ENCODE measurements around the gene DCXR. TPM values are rescaled to one million over a fixed set of nuclear protein-coding genes. Genes with fewer than 3 reads are reported as not detected.

The DCXR gene
- total RNA-seq, result 61.0 and 67.6 TPM in 2 replicates

DNA sequence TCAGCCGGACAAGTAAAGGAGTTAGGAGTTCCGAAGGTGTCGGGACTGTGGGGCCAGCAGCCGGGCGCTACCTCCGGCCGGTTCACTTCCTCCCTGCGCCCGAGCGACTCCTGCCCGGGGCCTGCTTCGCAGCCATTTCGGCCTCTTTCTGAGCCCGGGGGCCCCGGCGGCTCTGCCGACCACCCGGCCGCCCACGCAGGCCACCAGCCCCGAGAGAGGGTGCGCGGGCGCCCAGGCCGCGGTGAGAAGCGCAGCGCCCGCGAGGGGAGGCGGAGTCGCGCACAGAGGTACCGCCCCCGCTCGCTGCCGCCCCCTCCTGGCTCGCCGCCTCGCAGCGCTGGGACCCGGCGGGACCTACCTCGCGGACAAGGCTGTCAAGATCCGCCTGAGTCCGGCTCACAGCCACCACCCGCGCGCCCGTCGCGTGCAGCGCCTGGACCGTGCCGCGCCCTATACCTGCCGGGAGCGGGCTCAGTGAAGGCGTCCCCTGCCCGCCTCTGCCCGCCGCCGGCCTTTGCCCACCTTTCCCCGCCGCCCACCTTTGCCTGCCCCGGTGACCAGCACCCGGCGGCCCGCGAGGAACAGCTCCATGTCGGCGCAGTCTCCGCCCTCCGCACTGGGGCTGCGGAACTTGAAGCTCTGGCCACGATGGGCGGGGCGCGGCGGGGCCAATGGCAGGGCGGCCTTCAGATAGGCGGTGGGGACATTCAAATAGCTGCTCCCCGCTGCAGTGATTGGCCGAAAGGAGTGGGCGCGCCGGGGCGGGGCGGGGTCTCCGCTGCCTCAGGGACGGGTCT lies at the start of gene DCXR:
Gene DCXR (minus strand): TSS at position 606 of the 797 bp plus-strand sequence. CDS start 15 bp downstream, at position 591.
- DNase-seq (ENCODE audit: extremely low read depth, low read depth, low spot score), result no peak

DNA sequence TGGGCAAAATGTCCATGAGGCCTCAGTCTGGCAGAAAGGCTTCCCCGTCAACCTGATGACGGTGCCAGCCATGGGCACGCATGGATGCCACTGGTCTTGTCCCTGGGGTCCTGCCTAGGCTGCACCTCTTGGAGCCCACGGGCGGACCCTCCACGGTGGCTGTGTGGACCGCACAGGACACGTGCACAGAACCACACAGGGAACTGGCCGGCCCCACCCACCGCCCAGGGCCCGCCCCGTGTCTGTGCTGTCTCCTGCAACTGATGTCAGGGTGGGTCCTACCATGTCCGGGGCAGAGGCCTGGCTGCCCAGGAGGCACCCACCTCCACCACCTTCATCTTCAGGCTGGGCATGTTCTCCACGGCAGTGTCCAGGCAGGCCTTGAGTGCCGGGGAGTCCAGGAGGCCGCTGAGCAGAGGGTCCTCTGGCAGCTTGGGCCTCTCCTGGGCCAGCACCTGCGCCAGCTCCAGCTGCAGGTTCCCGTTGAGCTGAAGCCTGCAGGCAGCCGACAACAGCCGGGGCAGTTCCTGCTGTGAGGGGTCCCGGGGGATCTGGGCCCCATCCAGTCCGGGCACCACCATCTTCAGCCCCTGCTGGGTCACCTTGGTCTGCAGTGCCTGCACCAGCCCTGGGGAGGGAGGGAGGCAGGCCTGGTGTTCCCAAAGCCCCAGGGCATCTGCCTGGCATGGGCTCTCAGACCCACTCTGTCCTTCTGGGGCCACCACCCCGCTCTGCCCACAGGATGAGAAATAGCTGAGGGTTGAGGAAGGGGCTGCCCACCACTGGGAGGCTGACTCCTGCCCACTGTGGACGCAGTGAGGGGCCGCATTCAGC lies 48.7 kb upstream of the DCXR start:
- no peak for DNase-seq (ENCODE audit: extremely low read depth, low read depth, low spot score)

DNA sequence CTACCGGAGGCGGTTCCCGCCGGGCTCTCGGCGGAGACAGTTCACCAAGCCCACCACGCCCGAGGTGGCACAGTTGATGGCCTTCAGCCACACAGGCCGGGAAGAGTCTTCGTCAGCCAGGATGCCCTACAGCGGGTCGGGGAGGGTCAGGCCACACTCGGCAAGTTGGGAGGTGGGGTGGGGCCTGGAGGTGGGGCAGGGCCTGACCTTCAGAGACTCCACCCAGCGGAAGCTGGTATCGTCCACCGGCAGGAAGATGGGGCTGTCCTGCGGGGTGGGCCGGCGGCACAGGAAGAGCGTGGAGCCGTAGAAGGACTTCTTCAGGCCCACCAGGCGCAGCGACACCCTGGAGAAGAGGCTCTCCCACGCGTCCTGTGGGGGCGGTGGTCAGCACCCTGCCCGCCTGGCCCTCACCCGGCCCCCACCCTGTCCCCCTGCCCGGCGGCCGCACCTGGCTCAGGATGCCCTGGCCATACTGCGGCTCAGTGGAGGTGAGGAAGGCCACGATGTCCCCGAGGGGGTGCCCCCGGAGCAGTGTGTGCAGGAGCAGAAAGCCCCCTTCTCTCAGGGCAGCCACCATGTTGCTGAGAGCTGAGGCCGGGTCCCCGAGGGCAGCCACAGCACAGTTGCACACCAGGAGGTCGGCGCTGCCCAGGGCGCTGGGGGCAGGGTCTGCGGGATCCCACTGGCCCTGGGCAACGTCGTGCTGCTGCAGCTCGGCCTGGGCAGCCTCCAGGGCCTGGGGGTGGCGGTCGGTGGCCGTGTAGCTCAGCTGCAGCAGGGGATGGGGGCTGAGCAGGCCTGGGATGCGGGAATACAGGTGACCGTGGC lies 47.7 kb upstream of the DCXR start:
- no peak for DNase-seq (ENCODE audit: extremely low read depth, low read depth, low spot score)

GRCh38 chr17:82084373-82085030 lies 47.0 kb upstream of the DCXR start:
- DNase-seq (ENCODE audit: extremely low read depth, low read depth, low spot score), result no peak

GRCh38 chr17:82083533-82084359 lies 46.2 kb upstream of the DCXR start:
- DNase-seq (ENCODE audit: extremely low read depth, low read depth, low spot score), result no peak

- no peak for DNase-seq (ENCODE audit: extremely low read depth, low read depth, low spot score)
Observed at GRCh38 chr17:82083009-82083408, 45.5 kb upstream of the DCXR start.

DNA sequence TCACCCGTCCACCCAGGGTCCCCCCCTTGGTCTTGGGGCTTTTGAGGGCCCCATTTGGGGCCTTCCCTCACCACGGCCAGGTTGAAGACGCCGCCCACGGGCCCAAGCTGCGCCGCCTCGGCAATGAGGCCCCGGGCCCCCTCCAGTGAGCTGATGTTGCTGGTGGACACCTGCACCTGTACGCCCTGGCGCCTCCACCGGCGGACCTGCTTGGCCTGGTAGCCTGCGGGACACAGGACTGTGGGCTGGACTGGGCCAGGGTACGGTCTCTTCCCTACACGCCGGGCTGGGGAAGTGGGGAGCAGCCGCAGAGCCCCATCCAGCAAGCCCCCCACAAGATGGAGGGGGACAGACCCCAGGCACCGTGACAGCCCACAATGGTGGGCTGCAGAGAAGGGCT lies 45.0 kb upstream of the DCXR start:
- no peak for DNase-seq (ENCODE audit: extremely low read depth, low read depth, low spot score)

DNA sequence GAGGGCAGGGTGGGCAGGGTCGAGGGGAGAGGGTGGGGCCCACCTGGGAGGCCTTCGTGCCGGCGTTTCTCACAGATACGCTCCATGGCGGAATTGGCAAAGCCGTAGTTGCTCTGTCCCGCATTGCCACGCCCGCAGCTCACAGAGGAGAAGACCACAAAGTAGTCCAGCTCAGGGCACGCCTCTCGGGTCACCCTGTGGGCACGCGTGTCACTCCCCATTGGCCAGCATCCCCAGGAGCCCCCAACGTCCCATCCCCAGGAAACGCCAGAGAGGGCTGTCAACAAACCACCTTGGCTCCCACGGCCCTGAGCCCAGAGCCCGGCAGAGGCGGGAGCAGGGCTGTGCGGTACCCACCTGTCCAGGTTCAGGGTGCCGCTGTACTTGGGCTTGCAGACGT lies 44.5 kb upstream of the DCXR start:
- no peak for DNase-seq (ENCODE audit: extremely low read depth, low read depth, low spot score)

DNA sequence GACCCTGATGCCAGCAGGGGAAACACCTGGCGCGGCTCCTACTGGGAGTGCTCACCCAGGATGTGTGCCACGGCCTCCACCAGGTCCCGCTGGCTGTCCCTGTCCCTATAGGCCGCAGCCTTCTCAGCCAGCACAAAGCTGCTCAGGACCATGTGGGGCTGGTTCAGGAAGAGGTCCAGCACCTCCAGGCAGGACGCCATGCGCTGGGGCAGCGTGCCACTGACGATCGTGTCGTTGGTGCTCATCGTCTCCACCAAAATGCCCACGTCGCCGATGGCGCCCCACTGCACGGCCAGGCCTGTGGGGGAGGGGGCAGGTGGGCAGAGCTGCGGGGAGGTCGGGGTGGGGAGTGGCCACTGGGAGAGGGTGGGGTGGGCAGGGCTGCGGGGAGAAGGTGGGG lies 44.0 kb upstream of the DCXR start:
- no peak for DNase-seq (ENCODE audit: extremely low read depth, low read depth, low spot score)

DNA sequence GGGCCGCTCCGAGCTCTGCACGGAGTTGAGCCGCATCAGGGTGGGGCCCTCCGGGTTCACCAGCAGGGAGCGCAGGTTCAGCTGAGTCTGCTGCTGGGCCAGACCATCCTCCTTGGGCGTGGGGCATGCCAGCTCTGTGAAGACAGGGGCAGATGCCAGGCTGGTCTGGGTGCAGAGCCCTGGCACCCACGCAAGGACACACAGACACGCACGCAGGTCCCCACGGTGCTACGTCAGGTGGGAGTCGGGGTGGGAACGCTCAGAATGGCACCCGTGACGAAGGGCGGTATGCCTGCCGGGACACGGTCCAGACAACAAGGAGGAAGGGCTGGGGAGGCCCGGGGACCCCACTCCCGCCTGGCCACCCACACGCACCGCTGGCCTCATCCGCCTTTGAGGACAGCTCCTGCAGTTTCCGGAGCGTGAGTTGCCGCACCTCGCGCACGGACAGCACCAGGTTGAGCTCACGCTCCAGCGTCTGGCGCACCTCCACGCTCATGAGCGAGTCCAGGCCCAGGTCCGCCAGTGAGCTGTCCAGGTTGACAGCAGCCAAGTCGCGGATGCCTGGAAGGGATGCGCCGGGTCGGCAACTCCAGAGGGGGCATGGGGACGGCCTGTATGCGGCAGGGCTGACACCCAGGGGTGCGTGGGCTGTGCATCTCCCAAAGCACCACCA lies 43.4 kb upstream of the DCXR start:
- no peak for DNase-seq (ENCODE audit: extremely low read depth, low read depth, low spot score)

GRCh38 chr17:82080048-82080788 lies 42.7 kb upstream of the DCXR start:
- DNase-seq (ENCODE audit: extremely low read depth, low read depth, low spot score), result no peak

- no peak for DNase-seq (ENCODE audit: extremely low read depth, low read depth, low spot score)
Observed at GRCh38 chr17:82079001-82079677, 41.6 kb upstream of the DCXR start.

DNA sequence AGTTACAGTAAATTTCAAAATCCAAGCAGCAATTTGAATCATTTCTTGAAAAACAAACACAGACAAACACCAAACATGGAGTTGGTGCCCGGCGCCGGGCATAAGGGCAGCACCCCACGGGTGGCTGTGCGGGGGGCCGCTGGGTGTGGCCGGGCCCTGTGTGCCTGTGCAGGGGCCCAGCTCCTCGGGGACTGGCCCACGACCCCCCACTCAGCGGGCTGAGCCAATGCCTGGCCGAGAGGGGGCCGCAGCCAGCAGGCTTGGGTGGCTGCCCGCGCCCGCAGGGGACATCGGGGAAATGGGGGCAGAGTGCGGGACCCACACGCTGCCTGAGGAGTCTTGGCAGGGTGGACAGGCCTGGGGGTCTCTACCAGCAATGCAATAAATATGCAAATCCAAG lies 40.9 kb upstream of the DCXR start:
- no peak for DNase-seq (ENCODE audit: extremely low read depth, low read depth, low spot score)

DNA sequence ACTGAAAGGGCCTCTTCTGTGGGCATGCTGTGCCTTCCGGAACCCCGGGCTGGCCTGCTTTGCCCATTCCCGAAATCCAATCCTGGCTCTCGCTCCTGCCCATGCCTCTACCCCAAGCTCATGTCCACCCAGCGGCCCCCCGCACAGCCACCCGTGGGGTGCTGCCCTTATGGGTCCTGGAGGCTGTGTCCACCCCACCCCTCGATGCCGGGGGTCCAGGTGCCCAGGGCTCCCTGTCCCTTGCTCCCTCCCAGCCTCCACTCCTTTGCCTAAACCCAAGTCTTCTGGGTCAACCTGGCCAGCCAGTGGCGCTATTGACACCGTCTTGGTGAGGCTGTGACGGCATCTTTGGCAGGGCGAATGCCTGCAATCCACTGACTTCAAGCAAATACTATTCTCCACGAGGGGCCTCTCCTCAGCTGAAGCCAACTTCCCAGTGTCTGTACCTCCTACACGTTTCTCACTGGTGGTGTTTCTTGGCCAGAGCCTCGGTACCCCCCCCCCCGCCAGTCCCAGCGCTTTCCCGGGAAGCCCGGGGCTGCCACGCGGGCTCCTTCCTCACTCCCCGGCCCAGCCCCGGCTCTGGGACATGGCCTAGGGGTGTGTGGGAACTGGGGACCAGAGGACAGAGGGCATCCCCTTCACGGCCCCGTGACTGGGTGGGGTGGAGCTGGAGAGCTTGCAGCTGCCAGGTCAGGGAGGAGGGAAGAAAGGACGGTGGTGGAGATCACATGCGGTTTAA lies 40.3 kb upstream of the DCXR start:
- no peak for DNase-seq (ENCODE audit: extremely low read depth, low read depth, low spot score)

DNA sequence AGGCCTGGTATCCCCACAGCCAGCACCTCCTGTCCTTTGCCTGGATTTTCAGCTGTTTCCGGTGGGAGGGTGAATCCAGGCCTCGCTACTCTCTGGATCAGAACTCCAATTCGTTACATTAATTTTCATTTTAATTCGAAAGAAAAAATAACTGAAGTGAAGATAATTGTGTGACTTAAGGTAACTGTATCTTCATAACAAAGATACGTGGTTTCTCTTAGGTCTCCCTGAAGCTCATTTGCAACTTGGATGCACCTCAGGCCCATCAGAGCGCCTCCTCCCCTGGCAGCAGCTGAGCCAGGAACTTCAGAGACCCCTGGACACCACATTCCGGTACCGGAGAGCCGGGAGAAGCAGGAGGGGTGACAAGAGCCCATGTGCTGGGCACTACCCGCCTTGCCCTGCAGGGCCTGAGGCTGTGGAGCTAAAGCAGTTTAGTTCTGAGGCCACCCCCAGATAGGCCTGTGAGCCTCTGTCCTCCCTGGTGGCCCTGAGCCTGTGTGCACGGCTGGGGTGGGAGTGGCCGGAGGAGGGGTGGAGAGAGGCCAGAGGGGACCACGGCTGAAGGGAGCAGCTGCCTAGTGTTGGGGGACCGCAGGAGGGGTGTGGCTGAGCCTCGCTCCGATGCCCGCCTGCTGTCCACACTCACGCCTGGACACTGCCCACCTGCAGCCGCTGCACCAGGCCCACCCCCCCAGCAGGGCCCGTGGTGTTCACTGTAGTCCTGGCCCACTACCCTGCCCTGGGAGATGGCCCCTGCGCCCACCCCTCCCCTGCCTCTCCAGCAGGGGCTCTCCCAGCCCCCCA lies 39.5 kb upstream of the DCXR start:
- no peak for DNase-seq (ENCODE audit: extremely low read depth, low read depth, low spot score)

- no peak for DNase-seq (ENCODE audit: extremely low read depth, low read depth, low spot score)
Observed at GRCh38 chr17:82076018-82076784, 38.7 kb upstream of the DCXR start.

Data from glomerular endothelial cell (primary cell).